ENCODE results near the gene CLTCL1. TPM values are rescaled to one million over a fixed set of nuclear protein-coding genes. Genes with fewer than 3 reads are reported as not detected.

Gene CLTCL1
- total RNA-seq, 4 donors from 2014 or later: 111 to 311 (median 215) TPM

GRCh38 chr22:19213442-19214077, 78.0 kb downstream of the CLTCL1 start:
- in situ Hi-C loops (cut with MboI; ENCODE audit: low sequenced_read_pairs in 4 of 4): loop anchor here in 1 of 4 donors (25.0 kb wide), 1 partner anchor 174 kb away; no protein-coding TSS in a partner anchor
- H3K27me3 ChIP-seq: no peaks in the 10 kb centered on the region
- peaks cover 23 to 37% of the 10 kb centered on the region in 2 donors for H3K4me1 ChIP-seq
- peaks cover 0 to 65% of the 10 kb centered on the region in 2 donors for H3K36me3 ChIP-seq
- ATAC-seq: no peak
- DNase-seq: no peak
- intact Hi-C loops (cut with DNase I; ENCODE audit: low total_unique reads): no loop called here
- no peak for TF ChIP-seq POLR2A (IDR thresholded peaks at IDR 0.05)
- TF ChIP-seq, protein P1, sequence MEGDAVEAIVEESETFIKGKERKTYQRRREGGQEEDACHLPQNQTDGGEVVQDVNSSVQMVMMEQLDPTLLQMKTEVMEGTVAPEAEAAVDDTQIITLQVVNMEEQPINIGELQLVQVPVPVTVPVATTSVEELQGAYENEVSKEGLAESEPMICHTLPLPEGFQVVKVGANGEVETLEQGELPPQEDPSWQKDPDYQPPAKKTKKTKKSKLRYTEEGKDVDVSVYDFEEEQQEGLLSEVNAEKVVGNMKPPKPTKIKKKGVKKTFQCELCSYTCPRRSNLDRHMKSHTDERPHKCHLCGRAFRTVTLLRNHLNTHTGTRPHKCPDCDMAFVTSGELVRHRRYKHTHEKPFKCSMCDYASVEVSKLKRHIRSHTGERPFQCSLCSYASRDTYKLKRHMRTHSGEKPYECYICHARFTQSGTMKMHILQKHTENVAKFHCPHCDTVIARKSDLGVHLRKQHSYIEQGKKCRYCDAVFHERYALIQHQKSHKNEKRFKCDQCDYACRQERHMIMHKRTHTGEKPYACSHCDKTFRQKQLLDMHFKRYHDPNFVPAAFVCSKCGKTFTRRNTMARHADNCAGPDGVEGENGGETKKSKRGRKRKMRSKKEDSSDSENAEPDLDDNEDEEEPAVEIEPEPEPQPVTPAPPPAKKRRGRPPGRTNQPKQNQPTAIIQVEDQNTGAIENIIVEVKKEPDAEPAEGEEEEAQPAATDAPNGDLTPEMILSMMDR (IDR thresholded peaks at IDR 0.05 in 4 of 5, conservative IDR thresholded peaks at IDR 0.05 in 1 of 5): no peak
- no peaks in the 10 kb centered on the region for H3K9me3 ChIP-seq
- no peak overlapping the region for H3K4me3 ChIP-seq
- H3K27ac ChIP-seq: no peak overlapping the region

GRCh38 chr22:19213001-19213400, 78.5 kb downstream of the CLTCL1 start:
- in situ Hi-C loops (cut with MboI; ENCODE audit: low sequenced_read_pairs in 4 of 4): loop anchor here in 1 of 4 donors (25.0 kb wide), 1 partner anchor 174 kb away; no protein-coding TSS in a partner anchor
- no peak for DNase-seq
- TF ChIP-seq POLR2A (IDR thresholded peaks at IDR 0.05): no peak
- TF ChIP-seq, protein P1 (IDR thresholded peaks at IDR 0.05 in 4 of 5, conservative IDR thresholded peaks at IDR 0.05 in 1 of 5): no peak
- intact Hi-C loops (cut with DNase I; ENCODE audit: low total_unique reads): no loop called here
- no peaks in the 10 kb centered on the region for H3K9me3 ChIP-seq
- no peak overlapping the region for H3K4me3 ChIP-seq
- peaks cover 17 to 33% of the 10 kb centered on the region in 2 donors for H3K4me1 ChIP-seq
- no peak for ATAC-seq
- no peak overlapping the region for H3K27ac ChIP-seq
- H3K36me3 ChIP-seq: peaks cover 0 to 70% of the 10 kb centered on the region in 2 donors
- no peaks in the 10 kb centered on the region for H3K27me3 ChIP-seq

DNA sequence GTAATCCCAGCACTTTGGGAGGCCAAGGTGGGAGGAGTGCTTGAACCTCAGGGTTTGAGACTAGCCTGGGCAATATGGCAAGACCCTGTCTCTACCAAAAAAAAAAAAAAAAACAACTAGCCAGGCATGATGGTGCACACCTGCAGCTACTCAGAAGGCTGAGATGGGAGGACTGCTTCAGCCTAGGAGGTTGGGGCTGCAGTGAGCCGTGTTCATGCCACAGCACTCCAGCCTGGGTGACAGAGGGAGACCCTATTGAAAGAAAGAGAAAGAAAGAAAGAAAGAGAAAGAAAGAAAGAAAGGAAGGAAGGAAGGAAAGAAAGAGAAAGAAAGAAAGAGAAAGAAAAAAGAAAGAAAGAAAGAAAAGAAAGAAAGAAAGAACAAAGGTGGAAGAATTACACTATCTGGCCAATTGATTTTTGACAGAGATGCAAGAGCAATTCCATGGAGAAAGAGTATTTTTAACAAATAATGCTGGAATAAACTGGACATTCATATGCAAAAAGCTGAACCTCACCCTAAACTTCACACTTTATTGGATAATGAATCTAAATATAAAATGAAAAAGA, 79.1 kb downstream of the CLTCL1 start:
- TF ChIP-seq POLR2A (IDR thresholded peaks at IDR 0.05): no peak
- TF ChIP-seq, protein P1 (IDR thresholded peaks at IDR 0.05 in 4 of 5, conservative IDR thresholded peaks at IDR 0.05 in 1 of 5): no peak
- no peak overlapping the region for H3K27ac ChIP-seq
- no peak overlapping the region for H3K4me3 ChIP-seq
- in situ Hi-C loops (cut with MboI; ENCODE audit: low sequenced_read_pairs in 4 of 4): loop anchor here in 1 of 4 donors (25.0 kb wide), 1 partner anchor 175 kb away; no protein-coding TSS in a partner anchor
- no peaks in the 10 kb centered on the region for H3K9me3 ChIP-seq
- ATAC-seq: no peak
- H3K27me3 ChIP-seq: no peaks in the 10 kb centered on the region
- intact Hi-C loops (cut with DNase I; ENCODE audit: low total_unique reads): no loop called here
- peak in 1 of 2 donors; percentile 4 for DNase-seq
- H3K4me1 ChIP-seq: peaks cover 13 to 33% of the 10 kb centered on the region in 2 donors
- H3K36me3 ChIP-seq: peaks cover 0 to 76% of the 10 kb centered on the region in 2 donors

GRCh38 chr22:19210188-19210587, 81.3 kb downstream of the CLTCL1 start:
- TF ChIP-seq POLR2A (IDR thresholded peaks at IDR 0.05): no peak
- TF ChIP-seq, protein P1 (IDR thresholded peaks at IDR 0.05 in 4 of 5, conservative IDR thresholded peaks at IDR 0.05 in 1 of 5): no peak
- Histone ChIP-seq H3K27me3 (no peaks in the 10 kb centered on the region), H3K9me3 (no peaks in the 10 kb centered on the region), H3K36me3 (peaks cover 0 to 72% of the 10 kb centered on the region in 2 donors), H3K27ac (no peak overlapping the region), H3K4me1 (peaks cover 0 to 12% of the 10 kb centered on the region in 2 donors), H3K4me3 (no peak overlapping the region)
- intact Hi-C loops (cut with DNase I; ENCODE audit: low total_unique reads) (no loop called here), in situ Hi-C loops (cut with MboI; ENCODE audit: low sequenced_read_pairs in 4 of 4) (loop anchor here in 1 of 4 donors (25.0 kb wide), 1 partner anchor 177 kb away; no protein-coding TSS in a partner anchor)
- ATAC-seq: no peak
- no peak for DNase-seq

All from gastrocnemius medialis (tissue), 4 donors.